Glomerular visceral epithelial cell (primary cell): Measurements from ENCODE around the gene CHD9.
A peak's percentile ranks its signal among the peaks of the same experiment; 100 is the strongest.
"Not testable (repeated sequence)": the region's sequence is repeated elsewhere in the genome, so short reads cannot be mapped to it uniquely, and the experiment has no call there.

ENCODE experiments used
- DNase-seq: peaks from one replicate; pipeline ENCODE4 v3.0.0-alpha.2; 2016; ENCODE audit errors: extremely low spot score

Gene CHD9

DNA sequence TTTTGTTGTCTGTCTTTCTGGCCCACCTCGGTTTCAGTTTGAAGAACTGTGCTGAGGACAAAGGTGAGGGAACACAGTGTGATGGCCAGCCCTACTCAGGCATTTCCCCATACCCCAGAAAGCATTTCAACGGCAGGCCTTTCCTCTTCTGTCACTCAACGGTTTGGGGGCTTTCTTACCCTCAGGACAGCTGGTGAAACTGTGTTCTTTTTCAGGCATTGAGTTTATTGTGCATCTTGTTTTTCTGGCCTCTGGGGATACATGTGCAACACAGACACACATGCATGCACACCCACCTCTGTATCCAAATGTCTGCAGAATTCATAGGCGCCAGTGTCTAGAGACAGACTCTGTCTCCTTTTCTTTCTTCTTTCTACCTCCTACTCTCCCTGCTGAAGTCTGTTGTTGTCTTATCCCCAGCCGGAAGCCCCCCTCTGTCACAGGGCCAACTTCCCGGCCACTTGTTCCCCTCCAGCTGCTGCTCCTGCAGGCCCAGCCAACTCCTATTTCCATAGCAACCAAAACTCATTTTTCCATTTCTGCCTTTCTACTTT is 17.0 kb downstream of the CHD9 start:
- DNase-seq = no peak

DNA sequence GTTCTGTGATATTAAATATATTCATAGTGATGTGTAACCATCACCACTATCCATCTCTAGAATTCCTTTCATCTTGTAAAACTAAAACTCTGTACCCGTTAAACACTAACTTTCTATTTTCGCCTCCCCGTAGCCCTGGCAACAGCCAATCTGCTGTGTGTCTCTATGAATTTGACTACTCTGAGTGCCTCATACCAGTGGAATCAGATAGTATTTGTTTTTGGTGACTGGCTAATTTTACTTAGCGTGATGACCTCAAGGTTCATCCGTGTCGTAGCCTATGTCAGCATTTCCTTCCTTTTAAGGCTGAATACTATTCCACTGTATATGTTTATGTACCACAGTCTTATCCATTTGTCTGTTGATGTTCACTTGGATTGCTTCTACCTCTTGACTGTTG is 18.2 kb downstream of the CHD9 start:
- DNase-seq = no peak

DNA sequence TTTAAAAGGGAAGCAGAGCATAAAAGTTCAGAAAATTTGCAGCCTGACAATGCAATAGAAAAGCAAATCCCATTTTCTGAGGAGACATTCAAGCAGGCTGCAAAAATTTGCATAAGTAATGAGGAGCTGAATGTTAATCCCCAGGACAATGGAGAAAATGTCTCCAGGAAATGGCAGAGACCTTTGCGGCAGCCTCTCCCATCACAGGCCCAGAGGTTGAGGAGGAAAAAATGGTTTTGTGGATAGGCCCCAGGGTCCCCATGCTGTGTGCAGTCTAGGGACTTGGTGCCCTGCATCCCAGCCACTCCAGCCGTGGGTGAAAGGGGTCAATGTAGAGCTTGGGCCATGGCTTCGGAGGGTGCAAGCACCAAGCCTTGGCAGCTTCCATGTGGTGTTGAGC is 19.5 kb downstream of the CHD9 start:
- not testable (repeated sequence) for DNase-seq

DNA sequence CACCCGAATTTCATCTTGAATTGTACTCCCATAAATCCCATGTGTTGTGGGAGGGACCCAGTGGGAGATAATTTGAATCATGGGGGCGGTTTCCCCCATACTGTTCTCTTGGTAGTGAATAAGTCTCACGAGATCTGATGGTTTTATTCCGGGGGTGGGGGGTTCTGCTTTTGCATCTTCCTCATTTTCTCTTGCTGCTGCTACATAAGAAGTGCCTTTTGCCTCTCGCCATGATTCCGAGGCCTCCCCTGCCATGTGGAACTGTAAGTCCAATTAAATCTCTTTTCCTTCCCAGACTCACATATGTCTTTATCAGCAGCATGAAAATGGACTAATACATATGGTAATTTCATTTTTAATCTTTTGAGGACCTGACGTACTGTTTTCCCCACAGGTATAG is 20.7 kb downstream of the CHD9 start:
- not testable (repeated sequence) for DNase-seq

DNA sequence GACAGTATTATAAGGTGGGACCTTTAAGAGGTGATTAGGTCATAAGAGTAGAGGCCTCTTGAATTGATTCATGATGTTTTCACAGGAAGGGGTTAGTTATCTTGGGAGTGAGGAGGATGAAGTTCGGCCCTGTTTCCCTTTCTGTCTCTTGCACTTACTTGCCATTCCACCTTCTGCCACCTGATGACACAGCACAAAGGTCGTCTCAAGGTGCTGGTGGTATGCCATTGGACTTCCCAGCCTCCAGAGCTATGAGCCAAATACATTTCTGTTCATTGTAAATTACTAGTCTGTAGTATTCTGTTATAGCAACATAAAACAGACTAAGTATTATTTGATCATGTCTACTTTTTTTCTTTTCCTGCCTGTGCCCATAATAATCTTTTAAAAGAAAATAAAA is 23.5 kb downstream of the CHD9 start:
- DNase-seq = no peak

DNA sequence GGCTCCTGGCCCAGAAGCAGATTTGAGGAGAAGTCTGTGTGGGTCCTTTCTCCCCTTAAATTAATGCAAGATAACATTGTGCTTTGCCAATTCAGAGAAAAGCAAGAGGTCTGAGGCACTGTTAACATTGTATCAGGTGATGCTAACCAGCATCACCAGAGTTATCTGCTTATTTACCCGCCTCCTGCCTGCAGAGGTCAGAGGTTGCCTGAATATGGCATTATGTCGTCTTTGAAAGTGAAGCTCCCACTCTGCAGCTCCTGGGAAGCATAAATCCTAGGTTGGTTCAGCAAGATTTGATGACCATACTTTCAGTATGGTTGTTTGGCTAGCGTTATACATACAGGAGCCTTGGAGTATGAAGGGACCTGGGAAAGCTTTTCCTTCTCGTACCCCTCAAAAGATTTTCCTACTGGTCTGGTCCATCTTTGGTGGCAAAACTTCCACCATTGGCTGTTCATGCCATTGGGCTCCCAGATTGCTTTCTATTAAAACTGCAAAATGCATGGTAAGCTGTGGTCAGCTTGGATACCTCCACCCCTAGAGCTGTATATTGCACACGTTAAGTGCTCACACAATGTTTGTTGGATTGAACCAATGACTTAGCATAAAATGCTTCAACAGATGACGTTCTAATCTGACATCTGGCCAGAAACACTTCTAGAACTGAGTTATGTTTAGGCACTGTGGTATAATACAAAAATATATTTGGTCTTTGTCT is 24.1 kb downstream of the CHD9 start:
- DNase-seq = no peak

DNA sequence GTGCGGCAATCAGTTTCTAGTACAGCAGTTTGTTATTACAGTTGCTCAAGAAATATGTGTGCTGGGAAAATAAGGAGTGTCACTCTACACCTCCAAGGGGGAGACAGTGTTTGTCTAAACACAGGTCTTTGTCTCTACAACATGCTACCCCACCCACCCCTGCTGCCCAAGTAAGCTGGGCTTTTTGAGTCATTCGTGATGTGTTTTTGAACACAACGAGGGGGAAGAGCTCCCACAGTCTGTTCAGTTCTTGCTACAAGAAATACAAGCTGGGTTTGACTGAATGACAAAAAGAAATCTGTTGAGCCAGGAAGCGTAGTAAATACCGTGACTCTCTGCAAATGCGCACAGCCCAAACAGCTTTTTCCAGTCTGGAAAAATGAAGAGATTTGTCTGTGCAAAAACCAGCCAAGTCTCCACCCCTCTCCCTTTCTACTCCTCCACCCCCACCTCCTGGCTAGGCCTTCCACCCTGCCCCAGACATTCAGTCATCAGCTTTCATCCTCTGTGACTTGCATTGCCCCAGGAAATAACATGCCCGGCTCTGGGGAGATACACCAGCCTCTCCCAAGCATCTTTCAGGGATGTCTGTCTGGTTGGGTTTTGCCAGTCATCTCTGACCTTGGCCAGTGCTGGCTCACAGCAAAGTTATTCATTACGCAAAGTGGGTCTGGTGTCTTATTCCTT is 25.7 kb downstream of the CHD9 start:
- peak; percentile 36 for DNase-seq

DNA sequence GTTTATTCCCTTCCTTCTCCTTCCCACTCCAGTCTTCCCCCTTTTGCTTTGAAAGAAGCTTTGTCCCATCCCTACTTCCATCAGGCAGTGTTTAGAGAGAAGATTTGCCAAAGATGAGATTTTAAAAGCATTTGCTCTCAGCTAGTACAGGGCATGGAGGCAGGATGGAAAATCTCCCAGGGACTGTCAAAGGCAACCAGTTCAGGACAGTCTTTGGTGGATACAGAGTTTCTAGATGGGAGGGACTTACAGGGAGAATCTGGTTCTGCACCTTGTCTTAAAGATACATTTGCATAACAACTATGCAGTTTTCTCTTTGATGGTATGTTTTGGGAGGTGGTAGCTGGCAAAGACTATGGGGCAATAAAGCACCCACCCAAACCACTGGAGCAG is 26.2 kb downstream of the CHD9 start:
- no peak for DNase-seq

DNA sequence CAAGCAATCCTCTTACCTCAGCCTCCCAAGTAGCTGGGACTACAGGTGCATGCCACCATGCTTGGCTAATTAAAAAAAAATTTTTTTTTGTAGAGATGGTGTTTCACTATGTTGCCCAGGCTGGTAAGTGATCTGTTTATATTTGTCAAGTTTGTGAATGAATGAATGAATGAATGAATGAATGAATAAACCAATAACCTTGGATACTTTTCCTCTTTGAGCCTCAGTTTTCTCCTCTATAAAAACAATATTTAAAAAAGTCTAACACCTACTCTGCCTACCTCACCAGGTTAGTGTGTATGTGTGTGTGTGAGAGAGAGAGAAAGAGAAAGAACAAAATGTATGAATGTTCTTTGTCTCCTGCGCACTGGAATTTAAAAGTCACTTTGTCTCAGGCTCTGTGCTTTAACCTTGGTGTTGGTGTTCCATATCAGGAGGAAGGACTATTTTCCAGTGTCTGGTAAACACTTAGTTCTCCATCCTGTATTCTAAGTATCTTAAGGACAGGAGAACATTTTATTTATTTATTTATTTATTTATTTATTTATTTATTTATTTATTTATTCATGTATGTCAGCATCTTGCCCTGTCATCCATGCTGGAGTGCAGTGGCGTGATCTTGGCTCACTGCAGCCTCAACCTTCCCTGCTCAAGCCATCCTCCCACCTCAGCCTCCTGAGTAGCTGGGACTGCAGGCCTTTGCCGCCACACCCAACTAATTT is 27.1 kb downstream of the CHD9 start:
- no peak for DNase-seq

DNA sequence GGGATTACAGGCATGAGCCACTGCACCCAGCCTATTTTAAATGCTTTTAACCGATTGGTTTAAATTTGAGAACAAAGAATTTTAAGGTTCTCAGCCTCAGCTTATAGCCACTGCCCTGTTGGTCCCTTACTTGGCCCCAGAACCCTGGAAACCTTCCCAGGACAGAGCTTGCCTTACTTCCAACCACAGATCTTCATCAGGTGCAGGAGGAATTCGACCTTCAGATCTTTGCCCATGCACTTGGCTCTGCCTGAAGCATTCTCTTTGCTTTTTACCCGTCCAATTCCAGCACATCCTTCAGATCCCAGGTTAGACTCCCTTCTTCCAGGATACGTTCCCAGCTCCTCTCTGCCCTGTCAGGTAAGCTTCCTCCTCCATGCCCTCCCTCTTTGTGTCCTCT is 27.7 kb downstream of the CHD9 start:
- DNase-seq = no peak

DNA sequence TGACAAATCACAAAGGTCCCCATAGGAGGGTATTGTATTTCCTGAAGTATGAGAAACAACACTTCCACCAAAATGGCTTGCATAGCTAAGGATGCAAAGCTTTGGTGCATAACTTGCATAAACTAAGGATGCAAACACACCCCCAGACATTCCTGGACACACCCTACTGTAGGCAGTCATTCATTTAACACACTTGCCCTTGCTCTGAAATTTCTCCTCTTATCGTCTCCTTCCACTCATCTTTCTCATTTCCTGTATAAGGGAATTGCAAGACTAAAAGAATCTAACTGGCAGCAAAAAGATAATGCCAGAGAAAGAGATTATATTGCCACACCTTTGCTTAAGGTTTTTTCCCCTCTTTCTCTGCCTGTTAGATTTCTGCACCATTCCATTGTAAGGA is 28.3 kb downstream of the CHD9 start:
- DNase-seq = no peak

DNA sequence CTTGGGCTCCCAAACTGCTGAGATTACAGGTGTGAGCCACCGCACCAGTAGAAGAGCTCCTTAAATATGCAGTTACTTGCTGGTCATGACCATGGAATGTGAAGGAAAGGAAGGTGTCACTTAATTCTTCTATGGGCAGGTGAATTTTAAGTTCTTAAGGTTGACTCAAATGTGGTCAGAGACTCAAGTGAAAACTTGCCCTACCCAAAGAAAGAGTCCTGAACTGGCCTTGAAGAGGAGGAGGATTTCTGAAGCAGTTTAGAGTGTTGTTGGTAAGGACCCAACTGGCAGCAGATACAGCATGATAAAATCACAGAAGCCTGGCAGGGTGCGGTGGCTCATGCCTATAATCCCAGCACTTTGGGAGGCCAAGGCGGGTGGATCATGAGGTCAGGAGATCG is 29.4 kb downstream of the CHD9 start:
- no peak for DNase-seq

DNA sequence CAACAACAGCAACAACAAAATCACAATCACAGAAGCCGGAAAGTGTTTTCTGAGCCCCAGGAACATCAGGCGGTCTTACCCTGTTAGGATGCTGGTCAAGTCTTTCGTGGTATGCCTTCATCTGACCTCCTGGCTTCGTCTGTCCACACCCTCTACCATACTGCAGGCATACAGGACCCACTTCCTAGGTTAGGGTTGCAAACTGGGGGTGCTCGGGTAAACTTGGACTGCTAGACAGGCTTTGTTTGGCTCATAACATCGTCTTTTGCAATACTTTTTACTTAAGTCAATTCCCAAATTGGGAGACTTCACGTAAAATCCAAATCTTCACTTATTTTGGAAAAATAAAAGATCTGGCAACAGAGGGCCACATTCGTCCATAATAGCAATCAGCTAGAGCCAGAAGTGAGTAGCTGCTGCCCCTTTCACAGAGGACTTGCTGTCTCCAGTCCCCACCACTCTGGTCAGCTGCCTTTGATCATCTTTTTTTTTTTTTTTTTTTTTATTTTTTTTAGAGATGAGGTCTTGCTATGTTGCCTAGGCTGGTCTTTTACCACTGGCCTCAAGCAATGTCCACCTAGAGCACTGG is 30.0 kb downstream of the CHD9 start:
- DNase-seq = no peak

DNA sequence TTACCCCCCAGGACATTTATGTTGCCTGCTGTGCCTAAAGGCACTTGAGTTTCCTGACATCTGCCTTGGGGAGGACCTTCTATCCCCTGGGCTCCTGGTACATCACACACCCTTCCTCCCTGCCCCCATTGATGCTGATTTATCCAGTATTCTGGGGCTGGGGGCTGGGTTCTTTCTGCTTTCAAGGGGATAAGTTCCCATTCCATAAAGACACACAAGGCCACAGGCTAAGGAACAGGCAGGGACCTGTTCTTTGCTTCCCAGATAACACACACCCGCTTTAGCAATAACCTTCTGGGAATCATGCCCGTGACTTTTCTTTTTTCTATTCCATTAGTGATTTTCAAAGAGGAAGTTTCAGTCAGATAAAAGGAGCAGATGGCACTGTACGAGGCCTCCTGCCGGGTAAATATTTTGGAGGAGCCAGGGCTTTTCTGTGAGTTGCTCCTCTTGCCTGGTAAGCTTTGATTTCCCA is 30.6 kb downstream of the CHD9 start:
- no peak for DNase-seq

DNA sequence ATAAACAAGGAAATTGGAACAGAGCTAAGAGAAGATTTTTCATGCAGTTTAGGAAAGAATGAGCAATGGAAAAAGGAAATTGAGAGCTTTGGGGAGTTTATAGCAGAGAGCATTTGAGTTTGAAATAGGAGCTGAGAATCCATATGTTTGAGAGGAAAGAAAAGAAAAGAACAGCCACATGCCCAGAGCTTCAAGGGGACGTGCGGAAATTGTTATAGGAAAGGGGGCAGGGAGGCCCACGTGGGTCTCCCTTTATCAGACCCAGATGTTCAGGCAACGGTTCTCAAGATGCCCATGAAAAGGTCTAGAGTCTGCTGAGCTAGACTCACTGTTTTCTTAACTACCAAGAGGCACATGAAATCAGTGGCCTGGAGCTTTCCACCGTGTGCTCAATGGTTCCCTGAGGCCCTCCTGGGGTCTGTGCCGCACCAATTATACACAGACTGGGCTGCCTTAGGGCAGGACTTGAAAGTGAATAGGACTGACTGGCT is 31.2 kb downstream of the CHD9 start:
- no peak for DNase-seq

DNA sequence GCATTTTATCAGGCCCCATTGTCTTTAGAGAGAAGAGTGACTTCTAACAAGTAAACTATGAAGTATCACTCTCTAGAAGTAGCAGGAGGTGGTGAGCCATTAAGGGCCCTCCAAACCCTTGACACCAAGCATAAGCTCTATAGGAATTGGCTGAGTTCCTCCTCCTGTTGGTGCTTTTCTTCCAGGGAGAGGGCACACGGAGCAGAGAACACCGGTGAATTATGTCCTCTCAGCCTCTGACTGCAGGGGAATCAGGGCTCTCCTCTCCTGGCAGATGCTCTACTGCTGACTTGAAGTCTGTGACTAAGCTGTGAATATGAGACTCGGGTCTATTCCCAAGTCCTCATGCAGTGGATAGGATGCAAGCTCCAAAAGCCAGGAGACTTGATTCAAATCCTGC is 32.3 kb downstream of the CHD9 start:
- DNase-seq = no peak

DNA sequence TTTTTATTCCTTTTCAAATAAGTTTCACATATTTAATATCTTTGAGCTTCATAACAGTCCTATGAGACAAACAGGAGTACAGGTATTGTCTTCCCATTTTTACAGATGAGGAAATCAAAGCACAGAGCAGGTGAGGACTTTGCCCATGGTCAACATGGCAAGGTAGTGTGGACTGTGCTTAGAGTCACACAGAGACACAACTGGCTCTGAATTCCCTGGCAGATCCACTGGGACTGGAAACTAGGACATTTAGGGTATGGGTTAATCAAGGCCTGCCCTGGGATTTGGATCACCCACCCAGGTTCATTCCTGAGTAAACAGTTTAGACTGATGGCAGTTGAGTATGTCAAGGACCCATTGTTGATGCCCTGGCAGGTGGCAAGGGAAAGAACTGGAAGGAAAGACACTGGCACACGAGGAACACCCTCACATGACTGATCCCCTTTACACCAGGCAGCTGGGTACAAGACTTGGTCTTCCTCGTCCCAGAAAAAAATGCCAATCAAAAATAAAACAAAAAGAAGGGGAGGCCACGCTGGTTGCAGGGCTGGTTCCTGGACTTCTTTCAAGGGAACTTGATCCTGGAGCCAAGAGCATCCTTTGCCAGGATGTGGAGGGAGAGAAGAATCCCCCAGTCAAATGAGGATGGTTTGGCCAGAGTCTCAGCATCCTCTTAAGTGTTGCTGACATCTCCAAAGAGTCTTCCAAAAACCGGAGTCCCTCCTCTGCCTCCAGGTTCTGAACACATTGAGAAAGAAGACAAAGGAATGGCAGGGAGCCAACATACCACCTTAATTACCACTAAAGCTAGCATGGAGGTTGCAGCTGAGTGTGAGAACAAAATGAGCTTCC is 34.9 kb downstream of the CHD9 start:
- no peak for DNase-seq

DNA sequence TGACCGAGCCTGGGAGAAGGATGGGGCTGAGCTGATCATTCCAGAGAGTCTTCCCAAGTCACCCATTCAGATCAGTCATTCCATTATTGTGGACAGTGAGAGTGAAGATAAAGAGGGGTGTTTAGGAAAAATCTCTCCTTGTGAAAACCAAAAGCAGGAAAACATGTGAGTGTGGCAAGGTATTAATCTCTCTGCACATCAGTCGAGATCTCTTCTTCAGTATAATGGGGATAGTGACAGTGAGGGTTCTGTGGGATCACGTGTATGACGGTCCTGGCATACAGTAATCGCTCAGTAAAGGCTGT is 35.4 kb downstream of the CHD9 start:
- no peak for DNase-seq

DNA sequence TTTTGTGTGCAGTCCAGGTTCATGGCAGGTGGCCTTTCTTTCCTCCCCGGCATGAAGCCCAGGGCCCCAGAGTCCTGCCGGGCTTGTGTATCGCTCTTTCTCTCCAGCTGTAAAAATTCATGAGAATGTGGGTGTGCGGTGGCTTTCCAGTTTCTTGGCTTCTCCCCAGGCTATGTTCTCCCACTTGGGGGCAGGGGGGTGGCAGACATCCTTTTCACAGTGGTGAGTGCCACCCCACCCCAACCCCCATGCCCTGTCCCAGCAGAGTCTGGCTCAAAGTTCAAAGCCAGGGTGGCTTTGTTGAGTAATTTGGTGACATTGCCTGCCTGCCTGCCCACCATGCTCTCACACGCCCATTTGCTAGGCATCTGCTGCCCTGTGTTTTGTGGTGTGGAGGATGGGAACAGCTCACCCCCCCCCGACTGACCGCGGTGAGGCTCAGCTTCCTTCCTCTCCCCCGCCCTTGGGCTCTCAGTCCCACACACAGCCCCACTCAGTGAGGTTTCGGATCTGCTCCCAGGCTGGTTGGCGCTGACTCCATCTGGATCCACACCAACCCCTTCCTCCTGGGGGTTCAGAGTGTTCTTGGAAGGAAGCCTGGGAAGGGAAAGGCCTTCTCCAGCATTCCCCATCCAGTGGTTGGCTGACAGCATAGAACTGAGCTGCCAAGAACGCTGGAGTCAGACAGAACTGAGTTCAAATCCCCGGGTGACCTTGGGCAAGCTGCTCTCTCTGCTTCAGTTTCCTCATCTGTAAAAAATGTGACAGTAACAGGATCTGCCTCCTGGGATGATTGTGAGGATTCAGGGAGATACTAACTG is 36.0 kb downstream of the CHD9 start:
- no peak for DNase-seq

DNA sequence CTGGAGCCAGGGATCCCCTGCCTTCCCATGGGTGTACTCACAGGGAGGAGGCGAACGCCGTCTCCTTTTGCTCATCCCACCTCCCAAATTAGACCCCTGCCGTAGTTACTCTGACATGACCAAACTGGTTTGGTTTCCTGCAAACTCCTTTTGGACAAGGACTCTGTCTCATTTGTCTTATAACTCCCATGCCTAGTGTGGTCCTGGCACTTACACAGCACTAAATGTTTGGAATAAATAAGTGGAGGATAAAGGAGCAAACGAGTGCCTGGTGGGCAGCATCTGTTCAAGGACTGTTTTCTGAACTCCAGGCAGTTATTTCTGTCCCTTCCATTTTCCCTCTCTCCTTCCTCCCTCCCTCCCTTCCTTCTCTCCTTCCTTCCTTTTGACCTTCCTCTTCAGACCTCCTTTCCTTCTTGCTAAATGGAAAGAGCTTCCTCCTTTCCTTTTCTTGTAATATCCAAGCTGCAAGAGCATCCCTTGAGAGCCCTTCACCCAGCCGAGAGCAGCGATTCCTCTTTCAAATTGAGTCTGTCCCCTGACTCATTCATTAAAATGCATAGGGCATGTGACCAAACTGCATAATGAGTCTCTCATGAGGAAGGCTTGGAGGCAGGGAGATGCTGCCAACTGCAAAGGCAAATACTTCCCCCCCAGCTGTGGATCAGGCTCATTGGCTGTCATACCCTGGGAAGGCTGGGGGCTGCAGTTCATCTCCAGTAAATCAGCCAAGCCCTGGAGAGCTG is 36.8 kb downstream of the CHD9 start:
- no peak for DNase-seq
